GM19240 (cell line): ENCODE results near the gene ETV4.

Experiments
- DNase-seq: peaks from one replicate; pipeline ENCODE4 v3.0.0; 2011; ENCODE audit warnings: low spot score; ENCODE audit not compliant: insufficient read length

ETV4 gene

DNA sequence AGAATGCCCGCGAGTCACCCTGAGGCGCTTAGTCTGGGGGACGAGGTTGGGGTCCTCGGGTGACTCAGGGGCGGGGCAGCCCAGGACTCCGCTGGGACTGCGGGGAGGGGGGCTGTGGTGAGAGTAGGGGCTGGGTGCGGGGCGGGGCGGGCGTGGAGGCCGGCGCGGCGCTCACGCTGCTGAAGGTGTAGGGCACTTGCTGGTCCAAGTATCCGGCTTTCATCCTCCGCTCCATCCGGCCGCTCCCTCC is 832 bp downstream of the ETV4 start:
- no peak for DNase-seq

DNA sequence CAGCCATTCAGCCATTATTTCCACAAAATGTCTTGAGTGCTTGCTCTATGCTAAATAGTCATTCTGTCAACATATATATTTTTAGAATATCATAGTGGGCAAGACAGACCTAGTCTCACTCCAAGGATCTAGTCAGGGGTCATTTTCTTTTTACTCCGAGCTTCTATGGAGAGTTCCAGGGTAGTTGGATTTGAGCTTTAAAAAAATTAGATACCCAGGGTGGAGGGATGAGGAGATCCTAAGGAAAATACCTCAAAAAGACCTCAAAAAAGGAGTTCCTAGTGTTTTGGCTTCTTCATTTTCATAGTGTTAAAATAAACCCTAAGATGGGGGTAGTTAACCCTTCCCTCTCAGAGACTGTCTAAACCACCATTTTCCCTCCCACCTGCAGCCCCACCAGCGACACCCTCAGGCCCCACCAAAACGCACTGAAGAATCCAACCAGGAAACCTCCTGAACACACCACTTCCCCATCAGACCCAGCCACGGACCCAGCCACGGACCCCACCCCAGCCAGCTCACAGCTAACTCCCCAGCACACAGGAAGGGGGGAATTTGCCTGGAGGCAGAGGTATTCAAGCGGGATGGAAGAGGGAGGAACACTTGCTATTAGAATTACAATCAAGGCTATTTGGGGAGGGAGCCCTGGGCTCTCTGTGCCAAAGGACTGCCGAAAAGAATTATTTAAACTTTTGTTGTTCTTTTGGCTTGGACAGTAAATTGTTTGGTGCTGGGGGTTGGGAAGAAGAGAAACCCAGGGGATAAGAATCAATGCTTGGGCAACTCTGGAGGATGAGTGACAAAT is 2.2 kb downstream of the ETV4 start:
- DNase-seq = no peak

DNA sequence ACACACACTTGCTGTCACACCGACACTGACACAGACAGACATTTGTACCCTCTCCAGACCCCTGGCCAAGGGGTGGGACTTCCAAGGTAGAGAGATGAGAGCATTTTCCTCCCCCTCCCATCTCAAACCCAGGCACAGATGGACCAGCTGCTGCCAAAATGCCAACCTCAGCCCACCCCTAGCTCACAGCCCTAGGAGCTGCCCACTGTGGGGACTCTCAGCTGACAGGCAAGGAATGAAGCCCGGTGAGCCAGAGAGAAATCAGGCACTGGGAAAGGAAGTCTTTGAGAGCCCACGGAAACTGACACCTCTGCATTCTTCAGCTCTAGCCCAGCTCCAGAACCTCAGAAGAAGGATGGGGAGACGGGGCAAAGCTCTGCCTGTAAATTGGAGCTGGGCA is 2.8 kb downstream of the ETV4 start:
- no peak for DNase-seq

DNA sequence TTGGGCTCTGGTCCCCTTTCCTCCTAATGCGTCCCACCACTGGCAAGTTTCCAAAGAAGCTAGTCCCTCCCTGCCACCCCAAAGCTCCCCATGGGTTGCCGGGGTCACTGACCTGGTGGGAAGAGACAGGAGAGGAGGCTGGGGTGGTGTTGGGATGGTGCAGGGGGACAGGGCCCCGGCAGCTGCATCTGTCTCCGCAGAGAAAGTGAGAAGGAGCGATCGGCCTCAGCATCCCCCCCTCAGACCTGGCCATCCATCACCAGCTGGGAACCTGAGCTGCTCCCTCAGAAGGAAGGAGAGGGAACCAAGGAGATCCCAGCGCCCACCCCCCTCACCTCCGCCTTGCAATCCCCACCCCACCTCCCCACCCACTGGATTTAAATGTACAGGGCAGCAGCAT is 3.3 kb downstream of the ETV4 start:
- no peak for DNase-seq

DNA sequence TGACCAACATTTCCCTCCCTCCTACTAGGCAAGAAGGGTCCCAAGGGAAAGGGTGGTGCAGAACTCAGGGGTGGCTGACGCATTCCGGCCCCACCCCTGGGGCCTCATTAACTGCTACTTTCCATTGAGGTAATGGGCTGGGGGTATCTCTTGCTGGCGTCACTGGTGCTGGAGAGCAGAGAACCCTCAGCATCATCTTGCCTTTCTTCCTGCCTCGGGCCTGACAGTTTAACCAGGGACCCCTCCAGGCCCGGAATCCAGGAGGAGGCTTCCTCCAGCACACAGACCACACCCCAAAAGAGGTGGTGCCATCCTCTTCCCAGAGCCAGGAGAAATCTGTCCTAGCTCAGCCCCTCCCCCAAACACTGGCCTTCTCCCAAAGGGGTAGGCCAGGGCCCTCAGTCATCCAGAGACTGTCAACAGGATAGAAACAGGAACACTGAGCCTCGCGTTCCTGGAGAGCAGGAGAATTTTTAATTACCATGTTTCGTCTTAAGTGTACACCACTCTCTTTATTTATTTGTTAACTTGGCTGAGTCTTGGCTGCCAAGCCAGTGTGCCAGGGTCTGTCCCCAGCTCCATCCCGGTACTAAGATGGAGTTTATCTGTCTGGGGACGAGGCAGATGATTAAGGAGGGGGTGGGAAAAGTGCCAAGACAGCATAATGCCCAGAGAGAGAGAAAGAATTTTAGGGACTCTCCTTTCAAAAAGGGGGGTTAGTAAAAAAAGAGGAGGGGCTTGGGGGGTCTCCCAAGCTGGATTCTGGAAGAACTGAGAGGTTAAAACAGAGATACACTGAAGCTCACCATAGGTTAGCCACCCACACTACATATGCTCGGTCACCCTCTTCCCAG is 5.1 kb downstream of the ETV4 start:
- DNase-seq = no peak

DNA sequence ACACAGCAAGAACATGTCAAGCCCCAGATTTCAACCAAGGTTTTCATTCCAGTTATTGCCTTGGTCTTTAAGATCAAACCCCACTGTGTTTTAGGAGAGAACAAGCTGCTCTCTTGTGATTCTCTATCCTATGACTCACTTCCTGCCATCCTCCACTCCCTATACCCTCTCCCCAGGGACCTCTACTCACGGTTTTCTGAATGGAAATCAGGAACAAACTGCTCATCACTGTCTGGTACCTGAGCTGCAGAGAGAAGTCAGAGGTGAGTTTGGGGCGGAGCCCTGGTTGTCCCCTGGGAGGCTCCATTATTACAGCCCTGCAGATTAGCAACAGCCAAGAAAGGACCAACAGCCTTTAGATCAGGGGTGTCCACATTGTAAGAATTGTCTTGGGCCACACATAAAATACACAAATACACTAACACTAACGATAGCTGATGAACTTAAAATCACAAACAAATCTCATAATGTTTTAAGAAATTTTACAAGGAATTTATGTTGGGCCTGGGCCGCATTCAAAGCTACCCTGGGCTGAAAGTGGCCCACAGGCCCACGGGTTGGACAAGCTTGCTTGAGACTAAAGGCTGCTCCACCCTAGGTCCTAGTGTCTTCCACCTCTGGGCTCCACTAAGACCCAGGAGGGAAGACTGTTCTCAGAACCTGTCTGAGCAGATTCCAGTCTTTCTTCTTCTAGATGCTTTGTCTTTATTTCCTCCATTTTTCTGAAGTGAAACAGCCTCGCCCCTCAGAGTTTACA is 9.7 kb downstream of the ETV4 start:
- DNase-seq = no peak

DNA sequence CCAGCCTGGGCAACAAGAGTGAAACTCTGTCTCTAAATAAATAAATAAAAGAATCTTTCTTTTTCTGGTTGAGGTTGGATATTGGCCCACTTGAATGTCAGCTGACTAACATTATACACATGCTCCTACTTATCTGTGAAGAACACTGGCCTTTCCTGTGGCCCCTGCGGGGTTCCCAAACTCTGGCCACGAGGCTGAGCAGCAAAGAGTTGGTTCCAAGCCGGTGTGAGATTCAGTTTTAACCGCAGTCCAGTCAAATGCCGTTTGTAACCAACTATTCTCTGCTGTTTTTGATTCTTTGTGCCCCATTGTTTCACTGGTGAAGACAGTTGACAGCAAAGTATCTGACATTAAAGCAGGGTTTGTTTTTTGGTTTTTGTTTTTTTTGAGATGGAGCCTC is 11.2 kb downstream of the ETV4 start:
- no peak for DNase-seq

DNA sequence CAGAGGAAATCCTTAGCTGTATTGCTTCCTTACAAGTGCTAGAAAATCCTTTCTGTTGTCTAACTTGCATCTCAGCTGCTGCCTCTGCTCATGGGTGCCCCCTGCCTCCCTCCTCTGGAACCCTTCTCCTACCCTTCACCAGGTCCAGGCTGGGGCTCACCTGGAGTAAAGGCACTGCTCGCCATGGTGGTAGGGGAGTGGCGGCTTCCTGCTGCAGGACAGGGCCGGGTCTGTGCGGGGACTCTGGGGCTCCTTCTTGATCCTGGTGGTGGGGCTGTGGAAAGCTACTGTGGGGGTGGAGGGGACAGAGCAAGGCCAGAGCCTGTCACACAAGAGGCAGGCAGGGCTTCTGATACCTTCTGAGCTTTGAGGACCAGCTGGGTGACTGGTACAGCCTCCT is 12.4 kb downstream of the ETV4 start:
- DNase-seq = no peak

DNA sequence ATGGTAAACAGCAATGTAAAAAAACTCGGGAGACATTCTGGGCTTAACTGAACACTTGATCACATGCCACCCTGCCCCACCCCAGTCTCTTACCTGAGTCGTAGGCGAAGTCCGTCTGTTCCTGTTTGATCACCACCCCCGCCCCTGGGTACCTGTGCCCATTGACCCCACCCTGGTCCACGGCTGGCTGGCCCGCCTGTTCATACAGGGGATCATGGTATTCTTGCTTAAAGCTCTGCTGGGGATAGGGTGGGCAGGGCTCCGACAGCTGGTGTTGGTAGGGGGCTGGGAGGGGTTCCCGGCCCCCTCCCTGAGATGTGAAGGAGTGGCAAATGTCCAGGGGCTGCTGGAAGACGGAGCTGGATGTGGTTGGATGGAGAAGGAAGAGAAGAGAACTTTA is 13.6 kb downstream of the ETV4 start:
- no peak for DNase-seq

DNA sequence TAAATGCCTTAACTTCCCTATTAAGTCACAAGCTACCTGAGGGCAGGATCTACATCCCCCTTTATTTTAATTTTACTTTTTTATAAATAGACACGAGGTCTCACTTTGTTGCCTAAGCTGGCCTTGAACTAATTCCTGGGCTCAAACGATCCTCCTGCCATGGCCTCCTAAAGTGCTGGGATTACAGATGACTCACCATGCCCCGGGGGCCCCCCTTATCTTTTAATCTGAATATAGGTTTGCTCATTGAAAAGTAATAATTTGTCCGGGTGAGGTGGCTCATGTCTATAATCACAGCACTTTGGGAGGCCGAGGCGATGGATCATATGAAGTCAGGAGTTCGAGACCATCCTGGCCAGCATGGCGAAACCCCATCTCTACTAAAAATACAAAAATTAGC is 14.2 kb downstream of the ETV4 start:
- no peak for DNase-seq

DNA sequence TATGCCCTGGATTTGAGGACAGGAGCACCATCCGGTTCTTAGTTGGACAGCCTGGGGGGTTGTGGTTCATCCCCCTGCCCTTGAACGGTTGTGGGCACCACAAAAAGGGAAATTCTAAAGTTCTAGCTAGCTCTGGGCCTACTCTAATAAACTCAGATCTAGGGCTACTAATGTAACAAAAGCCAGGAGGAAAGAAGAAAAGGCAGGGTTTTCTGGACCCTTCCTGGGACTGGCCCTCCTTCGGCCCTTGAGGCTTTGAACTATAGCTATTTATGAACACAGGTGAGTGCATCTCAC is 15.1 kb downstream of the ETV4 start:
- DNase-seq = no peak

DNA sequence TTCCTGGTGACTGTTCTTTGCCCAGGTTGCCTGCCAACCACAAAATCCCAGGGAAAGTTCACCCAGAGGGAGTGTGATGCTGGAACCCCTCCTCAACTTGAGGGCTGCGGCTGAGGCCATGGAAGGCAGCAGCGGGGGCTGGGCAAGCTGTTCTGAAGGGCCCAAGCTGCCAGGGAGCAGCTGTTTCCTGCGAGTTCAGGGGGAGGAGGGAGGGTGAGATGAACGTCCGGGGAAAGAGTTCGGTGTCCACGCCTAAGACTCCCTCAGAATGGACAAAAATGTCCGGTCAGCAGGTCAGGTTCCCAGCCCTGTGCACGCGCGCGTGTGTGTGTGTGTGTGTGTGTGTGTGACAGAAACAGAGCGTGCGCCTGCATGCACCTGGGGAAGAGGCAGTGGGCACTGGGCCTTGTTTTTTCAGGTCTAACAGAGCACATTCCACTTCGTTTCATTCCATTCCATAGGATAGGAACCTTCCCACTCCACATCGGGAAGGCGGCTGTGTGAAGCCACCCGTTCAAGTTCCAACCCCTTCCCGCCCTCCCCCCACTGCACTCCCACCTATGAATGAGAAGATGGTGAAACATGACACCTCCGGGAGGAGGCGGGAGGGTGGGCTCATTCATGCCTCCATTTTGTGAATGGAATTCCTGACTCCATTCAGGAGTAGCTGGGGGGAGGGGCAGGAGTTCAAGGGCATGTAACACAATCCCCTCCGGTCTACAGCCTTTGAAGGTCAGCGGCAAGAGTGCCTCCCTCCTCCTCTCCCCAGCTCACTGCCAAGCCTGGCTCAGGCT is 15.7 kb downstream of the ETV4 start:
- DNase-seq = no peak

DNA sequence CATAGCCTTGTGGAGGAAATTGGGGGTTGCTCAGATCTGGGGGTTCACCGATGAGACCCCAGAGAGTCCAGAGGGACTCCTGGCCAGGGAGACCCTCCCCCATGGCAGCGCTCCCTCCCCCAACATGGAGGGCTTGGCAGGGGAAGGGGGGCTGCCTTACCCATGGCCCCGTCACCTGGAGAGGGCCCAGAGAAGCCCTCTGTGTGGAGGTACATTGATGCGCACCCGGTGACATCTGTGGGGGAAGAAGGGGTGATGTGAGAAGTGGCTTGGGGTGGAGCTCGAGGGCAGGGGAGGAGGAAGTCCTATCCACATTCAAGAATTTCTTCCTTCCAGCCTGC is 16.2 kb downstream of the ETV4 start:
- DNase-seq = no peak

DNA sequence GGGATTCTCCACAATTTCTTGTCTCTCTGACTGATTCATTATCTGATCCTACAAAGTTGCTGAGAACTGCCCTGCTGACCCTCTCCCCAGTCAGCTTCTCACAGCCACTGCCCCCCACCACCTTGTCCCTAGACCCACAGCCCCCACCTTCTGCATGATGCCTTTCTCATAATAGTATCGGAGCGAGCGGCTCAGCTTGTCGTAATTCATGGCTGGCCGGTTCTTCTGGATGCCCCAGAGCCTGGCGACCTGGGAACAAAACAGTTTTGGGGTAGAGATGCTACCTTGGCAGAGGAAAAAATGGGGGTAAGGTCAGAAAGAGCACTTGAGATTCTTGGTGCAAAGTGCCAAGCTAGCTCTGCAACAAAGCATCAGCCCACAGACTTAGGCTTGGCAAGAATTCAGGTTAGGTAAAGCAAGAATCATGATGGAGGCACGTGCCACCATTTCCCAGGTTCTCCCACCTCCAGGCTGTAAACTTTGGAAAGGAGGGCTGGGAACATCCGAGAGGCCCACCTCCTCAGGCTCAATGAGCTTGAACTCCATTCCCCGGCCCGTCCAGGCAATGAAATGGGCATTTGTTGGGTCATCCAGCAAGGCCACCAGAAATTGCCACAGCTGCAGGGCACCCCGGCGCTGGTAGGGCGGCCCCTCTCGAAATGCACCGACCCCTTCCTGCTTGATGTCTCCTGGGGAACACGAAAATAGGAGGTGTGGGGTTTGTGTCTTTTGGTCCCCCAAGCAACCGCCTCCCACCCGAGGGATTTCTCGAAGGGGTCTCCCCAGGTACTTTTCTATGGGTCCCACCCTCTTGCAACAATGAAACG is 16.9 kb downstream of the ETV4 start:
- no peak for DNase-seq

DNA sequence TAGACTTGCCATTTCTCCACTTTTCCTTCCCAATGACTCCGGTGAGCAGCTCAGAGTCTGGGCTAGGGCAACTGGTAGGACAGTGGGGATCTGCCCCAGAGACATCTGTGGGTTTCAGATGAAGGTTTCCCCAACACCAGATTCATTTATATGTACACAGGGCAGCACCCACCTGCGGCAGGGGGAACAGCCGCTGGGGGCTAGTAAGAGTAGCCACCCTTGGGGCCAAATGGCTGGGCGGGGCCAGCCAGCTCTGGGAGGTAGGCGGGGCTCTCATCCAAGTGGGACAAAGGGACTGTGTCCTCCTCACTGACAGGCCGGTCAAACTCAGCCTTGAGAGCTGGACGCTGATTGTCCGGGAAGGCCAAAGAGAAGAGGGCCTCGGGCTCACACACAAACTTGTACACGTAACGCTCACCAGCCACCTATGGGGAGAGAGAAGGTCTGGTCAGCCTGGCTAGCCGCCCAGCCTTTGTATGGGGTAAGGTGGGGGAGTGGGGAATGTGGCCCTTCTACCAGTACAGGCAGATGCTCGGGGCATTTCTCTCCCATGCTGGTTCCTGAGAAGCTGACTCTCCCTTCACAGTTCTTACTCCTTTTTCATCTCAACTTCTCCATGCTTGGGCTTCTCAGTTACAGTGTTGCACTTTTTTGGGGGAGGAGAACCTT is 17.7 kb downstream of the ETV4 start:
- DNase-seq = no peak

DNA sequence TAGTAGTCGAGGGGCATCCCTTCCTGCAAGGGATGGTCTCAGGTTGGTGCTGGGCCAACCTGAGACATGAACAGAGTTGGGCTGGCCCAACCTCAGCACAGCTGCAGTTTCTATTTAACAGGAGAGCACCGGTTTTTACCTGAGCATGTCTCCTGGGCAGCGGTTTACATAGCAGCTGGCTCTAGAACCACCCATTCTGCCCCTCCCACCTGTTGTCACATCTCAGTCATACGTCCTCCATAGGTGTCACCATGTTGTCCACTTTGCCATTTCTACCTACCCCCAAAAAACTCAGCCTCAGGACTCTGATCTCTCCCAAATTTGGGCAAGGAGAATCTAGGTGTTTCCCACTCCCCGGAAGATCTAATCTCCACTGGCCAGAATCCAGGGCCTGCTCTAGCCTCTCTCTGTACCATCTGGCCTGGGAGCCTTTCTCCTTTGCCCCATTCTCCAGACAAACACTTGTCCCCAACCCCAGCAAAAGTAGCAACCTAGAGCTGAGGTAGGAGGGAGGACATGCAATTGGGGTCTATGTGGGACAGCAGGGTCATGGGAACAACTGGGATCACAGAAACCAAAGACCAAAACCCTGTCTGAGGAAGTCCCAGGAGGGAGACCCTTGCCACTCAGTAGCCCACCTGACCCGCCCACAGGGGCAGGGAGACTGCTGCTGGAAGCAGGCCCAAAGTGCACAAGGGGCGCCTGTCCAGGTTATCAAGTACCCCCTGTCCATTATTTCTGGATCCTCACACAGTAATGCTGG is 19.1 kb downstream of the ETV4 start:
- no peak for DNase-seq

DNA sequence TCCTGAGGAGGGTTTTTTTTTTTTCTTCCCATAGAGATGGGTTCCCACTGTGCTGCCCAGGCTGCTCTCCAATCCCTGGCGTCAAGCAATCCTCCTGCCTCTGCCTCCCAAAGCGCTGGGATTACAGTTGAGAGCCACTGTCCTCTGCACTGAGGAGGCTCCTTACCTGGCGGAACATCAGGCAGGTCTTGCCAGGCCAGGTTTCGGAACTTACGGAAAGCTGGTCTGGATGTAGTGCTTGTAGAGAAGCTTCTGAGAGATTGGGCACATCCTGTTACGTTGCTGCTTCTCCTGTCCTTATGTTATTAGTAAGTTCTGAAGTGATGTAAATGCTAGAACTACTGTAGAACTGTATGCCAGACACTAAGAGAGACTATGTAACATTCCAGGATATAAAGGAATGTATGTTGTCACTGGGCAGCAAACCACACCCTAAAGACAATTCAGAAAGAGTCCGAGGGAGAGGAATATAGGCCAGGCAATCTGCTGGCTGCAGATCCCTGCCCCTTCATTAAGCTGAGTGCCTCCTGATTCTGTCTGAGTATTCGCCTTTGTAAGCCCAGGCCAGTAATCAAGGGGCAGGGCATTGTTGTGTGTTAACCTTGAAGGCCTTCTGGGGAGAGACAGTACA is 21.1 kb downstream of the ETV4 start:
- DNase-seq = no peak

DNA sequence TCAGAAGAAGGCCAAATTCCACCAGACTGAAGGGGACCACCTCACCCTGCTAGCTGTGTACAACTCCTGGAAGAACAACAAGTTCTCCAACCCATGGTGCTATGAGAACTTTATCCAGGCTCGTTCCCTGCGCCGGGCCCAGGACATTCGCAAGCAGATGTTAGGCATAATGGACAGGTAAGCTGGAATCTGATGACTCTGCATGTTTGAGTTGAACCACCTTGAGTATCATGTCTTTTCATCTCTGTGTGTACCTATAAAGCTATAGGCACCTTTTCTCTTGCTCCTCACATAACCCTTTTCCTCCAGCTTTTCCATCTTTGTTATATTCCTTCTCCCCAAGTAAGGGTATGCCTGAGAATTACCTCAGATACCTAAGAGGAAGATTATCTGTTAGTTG is 24.8 kb downstream of the ETV4 start:
- no peak for DNase-seq
